IPS-15b (cell line): ENCODE data around the gene IL10.
"Not testable (repeated sequence)": the region's sequence is repeated elsewhere in the genome, so short reads cannot be mapped to it uniquely, and the experiment has no call there.

Experiments
- H3K27me3 ChIP-seq: one replicate; pipeline ENCODE4 v1.6.1; 2013; ENCODE audit warnings: low read length; ENCODE audit not compliant: control insufficient read depth, insufficient read depth
- H3K36me3 ChIP-seq: one replicate; pipeline ENCODE4 v1.6.1; 2013; ENCODE audit warnings: low read length; ENCODE audit not compliant: control insufficient read depth, insufficient read depth
- H3K4me1 ChIP-seq: one replicate; pipeline ENCODE4 v1.6.1; 2013; ENCODE audit warnings: mild to moderate bottlenecking, low read length; ENCODE audit not compliant: control insufficient read depth, insufficient read depth
- H3K4me3 ChIP-seq: one replicate; pipeline ENCODE4 v1.5.1; 2013; ENCODE audit warnings: low read depth, low read length
- H3K9ac ChIP-seq: one replicate; pipeline ENCODE4 v1.6.1; 2013; ENCODE audit warnings: low read depth, mild to moderate bottlenecking, low read length
- H3K9me3 ChIP-seq: one replicate; pipeline ENCODE4 v1.6.1; 2013; ENCODE audit warnings: mild to moderate bottlenecking, low read length; ENCODE audit not compliant: control insufficient read depth, insufficient read depth

IL10 gene

DNA sequence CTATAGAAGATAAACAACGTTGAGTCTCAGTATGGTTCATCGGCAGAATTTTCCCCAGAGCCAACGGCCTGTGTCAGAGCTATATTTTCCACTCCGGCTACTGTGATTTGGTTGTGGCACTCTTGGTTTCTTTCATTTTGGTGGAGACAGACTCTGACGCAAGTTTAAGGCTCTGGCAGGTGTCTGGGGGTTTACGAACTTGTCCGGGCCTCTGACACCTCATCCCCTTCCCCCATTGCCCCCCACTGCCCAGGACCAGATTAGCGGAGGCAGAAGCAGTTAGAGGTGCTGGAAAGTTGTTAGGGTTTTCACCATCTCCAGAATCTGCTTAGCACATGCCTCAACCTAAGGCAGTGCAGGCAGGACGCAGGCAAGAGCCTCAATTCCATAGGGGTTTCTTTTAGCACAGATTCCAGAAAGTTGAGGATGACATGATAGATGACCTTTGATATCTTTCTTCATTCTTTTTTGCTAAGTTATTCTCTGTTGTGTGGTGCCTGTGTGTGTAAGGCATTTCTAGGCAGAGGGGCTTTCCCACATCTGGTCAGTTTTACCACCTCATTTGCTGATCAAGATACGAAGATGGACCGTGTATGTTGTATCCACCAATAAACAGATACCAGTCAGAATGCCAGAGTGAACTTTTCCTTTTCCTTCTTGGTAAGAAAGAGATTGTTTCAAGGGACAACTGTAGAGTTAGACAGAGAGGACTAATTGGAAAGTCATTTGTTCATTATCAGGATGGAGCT lies 18.4 kb upstream of the IL10 start:
- peaks cover 3% of the 10 kb centered on the region for H3K27me3 ChIP-seq

DNA sequence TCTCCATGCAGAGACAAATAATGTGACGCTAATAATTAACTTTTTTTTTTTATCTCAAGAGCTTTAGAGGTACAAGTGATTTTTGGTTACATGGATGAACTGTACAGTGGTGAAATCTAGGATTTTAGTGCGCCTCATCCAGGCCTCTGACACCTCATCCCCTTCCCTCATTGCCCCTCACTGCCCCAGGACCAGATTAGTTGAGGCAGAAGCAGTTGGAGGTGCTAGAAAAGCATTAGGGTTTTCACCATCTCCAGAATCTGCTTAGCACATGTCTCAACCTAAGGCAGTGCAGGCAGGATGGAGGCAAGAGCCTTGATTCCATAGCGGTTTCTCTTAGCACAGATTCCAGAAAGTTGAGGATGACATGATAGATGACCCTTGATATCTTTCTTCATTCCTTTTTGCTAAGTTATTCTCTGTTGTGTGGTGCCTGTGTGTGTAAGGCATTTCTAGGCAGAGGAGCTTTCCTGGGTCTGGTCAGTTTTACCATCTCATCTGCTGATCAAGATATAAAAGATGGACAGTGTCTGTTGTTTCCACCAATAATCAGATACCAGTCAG lies 16.3 kb upstream of the IL10 start:
- H3K36me3 ChIP-seq, result no peaks in the 10 kb centered on the region
- no peak overlapping the region for H3K4me3 ChIP-seq
- no peaks in the 10 kb centered on the region for H3K4me1 ChIP-seq
- no peak overlapping the region for H3K9ac ChIP-seq
- no peaks in the 10 kb centered on the region for H3K9me3 ChIP-seq
- H3K27me3 ChIP-seq, result no peaks in the 10 kb centered on the region

More for the DNA sequence above, 18.4 kb upstream of the IL10 start:
- Histone ChIP-seq H3K36me3 (no peaks in the 10 kb centered on the region), H3K9me3 (no peaks in the 10 kb centered on the region), H3K4me3 (no peak overlapping the region), H3K9ac (no peak overlapping the region), H3K4me1 (no peaks in the 10 kb centered on the region)

DNA sequence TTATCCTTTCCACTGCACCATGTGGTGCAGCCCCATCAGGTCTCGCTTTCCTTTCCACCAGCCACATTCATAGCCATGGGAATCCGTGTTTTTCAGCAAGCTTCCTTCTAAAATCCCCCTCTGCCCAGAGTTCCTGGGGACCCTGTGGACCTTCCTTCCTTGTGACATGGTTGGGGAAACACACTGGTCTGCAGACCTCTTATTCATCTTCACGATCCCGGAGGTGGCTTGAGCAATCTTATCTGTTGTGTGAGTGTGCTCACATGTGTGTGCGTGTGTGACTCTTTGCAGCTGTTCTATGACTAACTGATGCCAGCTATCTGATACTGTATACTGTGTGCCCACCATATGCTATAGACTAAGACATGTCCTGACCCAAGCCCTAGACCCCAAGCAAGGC lies 15.6 kb upstream of the IL10 start:
- Histone ChIP-seq H3K36me3 (no peaks in the 10 kb centered on the region), H3K9ac (no peak overlapping the region), H3K4me3 (no peak overlapping the region), H3K27me3 (no peaks in the 10 kb centered on the region), H3K4me1 (no peaks in the 10 kb centered on the region), H3K9me3 (no peaks in the 10 kb centered on the region)

DNA sequence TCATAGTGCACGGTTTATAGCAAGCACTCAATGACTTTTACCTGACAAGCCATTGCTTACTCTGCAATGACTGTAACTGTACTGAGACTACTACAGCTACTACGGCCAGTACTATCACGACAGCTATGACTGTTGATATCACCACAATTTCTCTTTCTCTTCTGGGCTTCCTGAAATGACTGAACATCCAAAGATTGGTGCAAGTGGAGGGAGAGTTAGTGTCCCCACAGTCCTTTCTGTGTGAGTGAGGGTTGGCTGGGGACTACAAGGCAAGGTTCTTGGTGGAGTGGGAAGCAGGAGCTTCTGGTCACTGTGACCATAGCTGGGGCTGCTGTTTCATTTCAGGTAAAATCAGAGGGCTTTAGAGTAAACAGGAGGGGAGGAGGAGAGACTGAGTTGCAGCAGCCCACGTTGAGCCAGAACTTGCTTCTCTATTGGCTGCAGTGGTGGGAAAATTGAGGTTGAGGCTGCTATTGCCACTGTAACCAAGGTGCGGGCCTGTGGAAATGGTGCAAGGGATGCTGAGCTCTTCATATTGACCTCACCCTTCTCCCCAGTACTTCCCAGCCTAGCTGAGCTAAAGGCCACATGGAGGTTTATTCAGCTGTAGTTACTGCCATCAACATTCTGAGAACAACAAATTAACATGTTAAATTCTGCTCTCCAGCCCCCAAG lies 14.1 kb upstream of the IL10 start:
- H3K4me3 ChIP-seq, result no peak overlapping the region
- no peak overlapping the region for H3K9ac ChIP-seq
- no peaks in the 10 kb centered on the region for H3K36me3 ChIP-seq
- no peaks in the 10 kb centered on the region for H3K27me3 ChIP-seq
- H3K9me3 ChIP-seq, result no peaks in the 10 kb centered on the region
- no peaks in the 10 kb centered on the region for H3K4me1 ChIP-seq

DNA sequence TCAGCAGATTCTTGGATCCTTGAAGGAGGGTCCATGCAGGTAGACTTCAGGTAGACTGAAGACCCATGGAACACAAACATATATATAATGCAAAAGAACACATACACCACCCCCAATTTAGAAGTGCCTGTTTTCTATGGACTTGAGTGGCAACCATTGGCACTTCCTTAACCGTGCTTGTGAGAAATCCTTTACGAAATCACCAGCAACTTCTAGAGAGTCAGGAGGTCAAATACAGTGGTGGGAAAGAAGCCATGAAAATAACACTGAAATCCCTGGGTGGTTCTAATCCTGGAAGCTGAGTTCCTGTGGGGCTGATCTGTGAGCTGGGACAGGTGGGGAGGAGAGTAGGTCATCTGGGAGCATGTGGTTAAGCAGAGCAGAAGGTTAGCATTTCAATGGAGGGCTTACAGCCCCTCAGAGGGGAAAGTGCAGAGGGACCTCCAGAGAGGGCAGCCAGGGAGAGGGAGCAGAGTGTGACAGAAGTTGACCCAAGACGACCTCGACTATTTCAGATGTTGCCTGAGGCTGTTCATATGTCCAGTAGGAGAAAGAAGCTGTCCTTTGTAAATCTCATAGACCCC lies 13.0 kb upstream of the IL10 start:
- no peak overlapping the region for H3K4me3 ChIP-seq
- H3K9ac ChIP-seq, result no peak overlapping the region
- no peaks in the 10 kb centered on the region for H3K9me3 ChIP-seq
- H3K27me3 ChIP-seq, result no peaks in the 10 kb centered on the region
- H3K36me3 ChIP-seq, result no peaks in the 10 kb centered on the region
- H3K4me1 ChIP-seq, result no peaks in the 10 kb centered on the region

DNA sequence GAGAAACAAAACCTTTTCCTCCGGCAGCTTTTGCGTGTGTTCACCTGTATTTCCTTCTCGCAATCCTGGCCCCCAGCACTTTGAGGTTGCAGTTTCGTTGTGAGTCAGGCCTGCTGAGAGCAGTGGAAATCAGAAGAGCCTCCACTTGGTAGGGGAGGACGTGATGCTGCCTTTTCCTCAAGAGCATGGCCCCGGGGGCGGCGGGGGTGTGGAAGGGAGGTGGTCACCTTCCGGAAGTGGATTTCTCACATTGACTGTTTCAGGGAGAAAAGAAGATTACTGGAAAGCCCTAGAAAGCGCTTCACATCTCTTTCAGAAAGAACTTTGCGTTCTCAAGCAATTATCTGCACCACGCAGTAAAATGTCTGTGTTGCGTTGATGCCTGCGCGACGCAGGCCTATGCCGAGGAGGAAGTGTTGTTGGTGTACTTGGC lies 12.2 kb upstream of the IL10 start:
- H3K27me3 ChIP-seq, result no peaks in the 10 kb centered on the region
- H3K36me3 ChIP-seq, result no peaks in the 10 kb centered on the region
- no peaks in the 10 kb centered on the region for H3K4me1 ChIP-seq
- no peak overlapping the region for H3K9ac ChIP-seq
- H3K9me3 ChIP-seq, result no peaks in the 10 kb centered on the region
- no peak overlapping the region for H3K4me3 ChIP-seq

DNA sequence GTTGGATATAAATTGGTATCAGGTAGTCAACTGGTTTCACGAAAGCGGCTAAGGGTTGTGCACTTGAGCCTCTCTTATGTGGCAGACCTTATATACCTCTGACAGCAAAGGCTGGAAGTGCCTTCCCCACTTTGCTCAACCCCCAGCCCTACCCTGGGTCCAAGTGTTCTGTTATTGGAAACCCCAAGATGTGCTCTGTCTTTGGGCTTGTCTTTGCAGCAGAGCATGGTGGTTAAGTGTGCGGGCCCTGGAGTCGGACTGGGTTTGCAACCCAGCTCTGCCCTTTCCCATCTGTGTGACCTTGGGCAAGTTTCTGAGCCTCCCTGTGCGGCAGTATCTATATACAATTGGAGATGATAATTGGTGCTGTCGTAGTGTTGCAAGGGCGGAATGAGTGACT lies 11.2 kb upstream of the IL10 start:
- Histone ChIP-seq H3K4me1 (no peaks in the 10 kb centered on the region), H3K4me3 (no peak overlapping the region), H3K9me3 (no peaks in the 10 kb centered on the region), H3K9ac (no peak overlapping the region), H3K27me3 (no peaks in the 10 kb centered on the region), H3K36me3 (no peaks in the 10 kb centered on the region)

DNA sequence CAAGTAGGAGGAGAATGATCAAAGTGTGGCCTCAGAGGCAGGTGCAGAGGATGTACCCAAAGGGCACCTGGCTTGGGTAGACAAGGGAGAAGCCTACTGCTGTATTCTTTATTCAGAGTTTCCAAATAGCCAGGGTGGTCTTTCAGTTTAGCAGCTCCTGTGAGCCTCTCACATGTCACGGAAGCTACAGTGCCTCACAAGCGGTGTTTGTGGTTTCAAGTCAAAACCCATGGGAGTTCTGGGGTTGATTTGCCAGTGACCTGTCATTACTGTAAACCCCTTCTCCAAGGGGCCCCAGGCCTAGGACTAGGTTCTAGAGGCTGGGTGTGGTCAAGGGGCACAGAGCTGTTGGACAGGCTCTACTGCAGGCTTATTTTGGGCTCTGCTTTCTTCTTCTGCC lies 10.2 kb upstream of the IL10 start:
- Histone ChIP-seq H3K9me3 (no peaks in the 10 kb centered on the region), H3K4me3 (no peak overlapping the region), H3K9ac (no peak overlapping the region), H3K36me3 (no peaks in the 10 kb centered on the region), H3K27me3 (peaks cover 2% of the 10 kb centered on the region), H3K4me1 (no peaks in the 10 kb centered on the region)

DNA sequence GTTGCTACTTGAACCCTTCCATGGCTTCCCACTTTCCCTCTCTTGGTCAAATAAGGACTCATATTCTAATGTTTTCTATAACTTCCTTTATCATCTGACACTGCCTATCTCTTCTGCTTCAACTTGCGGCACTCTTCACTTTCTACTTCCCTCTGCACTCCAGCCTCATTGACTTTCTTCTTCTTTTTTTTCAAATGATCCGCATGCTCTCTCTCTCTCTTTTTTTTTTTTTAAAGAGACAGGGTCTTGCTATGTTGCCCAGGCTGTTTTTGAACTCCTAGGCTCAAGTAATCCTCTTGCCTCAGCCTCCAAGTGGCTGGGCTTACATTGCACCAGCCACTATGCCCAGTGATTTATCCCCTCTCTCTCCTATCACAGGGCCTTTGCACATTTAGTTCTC lies 7.3 kb upstream of the IL10 start:
- H3K9me3 ChIP-seq, result no peaks in the 10 kb centered on the region
- peaks cover 2% of the 10 kb centered on the region for H3K27me3 ChIP-seq
- H3K4me3 ChIP-seq, result no peak overlapping the region
- no peaks in the 10 kb centered on the region for H3K36me3 ChIP-seq
- no peak overlapping the region for H3K9ac ChIP-seq
- no peaks in the 10 kb centered on the region for H3K4me1 ChIP-seq

DNA sequence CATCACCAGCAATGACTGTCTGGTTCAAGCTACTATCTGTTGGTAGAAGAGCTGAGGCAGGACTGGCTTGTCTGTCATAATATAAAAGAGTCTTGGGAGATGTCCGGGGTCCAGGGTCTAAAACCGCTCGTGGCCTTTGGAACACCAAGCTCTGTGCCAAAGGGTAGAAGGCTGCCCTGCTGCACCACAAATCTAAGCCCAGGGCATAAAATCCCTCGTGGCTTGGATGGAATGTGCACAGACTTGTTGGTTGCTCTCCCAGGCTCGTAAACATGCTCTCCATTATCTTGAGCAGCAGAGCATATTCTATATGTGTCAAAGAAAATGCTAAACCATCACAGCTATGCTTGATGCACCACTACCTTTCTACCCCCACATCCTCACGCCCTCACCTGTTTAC lies 6.6 kb upstream of the IL10 start:
- H3K4me1 ChIP-seq, result not testable (repeated sequence)

DNA sequence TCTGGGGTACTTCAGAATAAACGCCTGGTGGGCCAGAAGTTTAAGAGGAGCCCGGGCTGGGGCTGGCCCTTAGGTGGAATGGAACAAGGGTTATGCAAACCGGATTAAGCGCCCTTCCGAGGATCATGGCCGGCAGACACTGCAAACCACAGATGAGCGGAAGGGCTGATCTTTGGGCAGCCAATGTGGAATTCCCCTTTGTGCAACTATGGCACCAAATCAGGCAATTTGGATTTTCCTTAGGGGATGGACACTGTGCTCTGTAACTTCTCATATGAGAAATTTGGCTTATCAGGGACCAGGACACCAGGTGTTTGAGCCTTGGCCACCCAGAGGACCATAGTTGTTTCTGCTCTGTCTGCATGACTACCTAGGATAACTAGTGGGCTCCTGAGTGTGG lies 5.7 kb upstream of the IL10 start:
- Histone ChIP-seq H3K9ac (no peak overlapping the region), H3K4me1 (no peaks in the 10 kb centered on the region), H3K36me3 (no peaks in the 10 kb centered on the region), H3K27me3 (peaks cover 5% of the 10 kb centered on the region), H3K9me3 (no peaks in the 10 kb centered on the region), H3K4me3 (no peak overlapping the region)

More for the DNA sequence above, 6.6 kb upstream of the IL10 start:
- H3K36me3 ChIP-seq, H3K27me3 ChIP-seq, H3K9me3 ChIP-seq, H3K4me3 ChIP-seq, H3K9ac ChIP-seq: not testable (repeated sequence)

DNA sequence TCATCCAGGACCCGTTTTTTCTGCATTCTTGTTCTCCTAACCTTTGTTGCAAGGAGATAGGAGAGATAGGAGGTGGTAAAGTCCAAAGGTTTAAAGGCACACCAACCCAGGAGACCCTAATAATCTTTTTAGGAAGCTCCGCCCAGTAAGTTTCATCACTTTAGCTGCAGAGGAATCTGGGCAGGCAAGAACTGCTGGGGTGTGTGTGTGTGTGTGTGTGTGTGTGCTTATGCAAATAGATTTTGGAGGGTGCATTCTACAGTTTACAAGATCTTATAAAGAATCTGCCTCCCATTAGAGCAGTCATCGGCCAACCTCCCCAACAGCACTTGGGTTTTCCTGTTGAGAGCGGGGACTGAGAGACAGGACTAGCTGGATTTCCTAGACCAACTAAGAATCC lies 3.9 kb upstream of the IL10 start:
- no peak overlapping the region for H3K9ac ChIP-seq
- no peak overlapping the region for H3K4me3 ChIP-seq
- H3K27me3 ChIP-seq, result peaks cover 11% of the 10 kb centered on the region
- peaks cover under 1% of the 10 kb centered on the region for H3K4me1 ChIP-seq
- no peaks in the 10 kb centered on the region for H3K36me3 ChIP-seq
- no peaks in the 10 kb centered on the region for H3K9me3 ChIP-seq
